ENCODE measurements around the gene OTUB1.

The OTUB1 gene

DNA sequence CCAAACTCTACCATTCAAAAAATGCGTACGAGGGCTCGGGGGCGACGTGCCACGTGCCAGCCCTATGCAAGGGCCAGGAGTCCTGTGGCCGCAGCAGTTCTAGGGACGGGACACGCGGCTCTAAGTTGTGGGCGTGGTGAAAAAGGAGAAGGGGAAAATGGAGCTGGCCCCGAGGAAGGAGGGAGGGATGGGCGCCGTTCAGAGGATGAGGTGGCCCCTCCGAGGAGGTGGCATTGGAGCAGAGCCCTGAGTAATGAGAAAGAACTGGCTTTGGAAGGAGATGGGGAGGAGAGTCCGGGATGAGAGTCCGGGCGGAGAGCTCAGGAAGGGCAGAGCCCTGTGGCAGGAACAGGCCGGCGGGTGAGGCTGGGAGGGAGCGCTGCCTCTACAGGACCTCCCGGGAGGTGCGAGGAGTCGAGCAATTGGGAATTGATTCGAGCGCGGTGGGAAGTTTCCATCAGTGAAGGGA, 21.0 kb downstream of the OTUB1 start:
- no peak for DNase-seq

DNA sequence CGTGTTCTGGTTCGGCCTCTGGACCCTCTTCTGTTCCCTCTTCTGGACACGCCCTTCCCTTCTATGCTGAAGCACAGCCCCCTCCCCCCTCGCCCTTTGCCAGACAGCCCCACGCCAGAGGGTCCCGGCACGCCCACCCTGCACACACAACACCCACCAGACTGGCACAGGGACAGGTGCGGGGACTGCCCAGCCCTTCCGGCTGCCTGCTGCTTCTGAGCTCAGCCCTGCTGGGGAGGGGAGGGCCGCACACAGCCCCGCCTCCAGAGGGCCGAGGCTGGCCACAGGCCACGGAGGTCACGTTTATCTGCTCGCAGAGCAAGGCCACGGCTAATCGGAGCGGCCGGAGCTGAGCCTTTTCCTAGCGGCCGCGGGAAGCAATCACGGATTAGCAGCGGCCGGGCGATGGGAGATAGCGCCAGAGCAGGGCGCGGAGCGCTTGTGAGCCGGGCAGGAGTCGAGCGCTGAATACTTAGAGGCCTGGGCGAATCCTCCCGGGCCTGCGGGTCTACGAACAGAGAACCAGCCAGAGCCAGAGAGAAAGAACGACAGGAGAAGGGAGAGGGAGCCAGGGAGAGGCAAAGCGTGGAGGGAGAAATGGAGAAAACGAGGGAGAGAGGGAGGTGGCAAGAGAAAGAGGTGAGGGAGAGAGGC, 21.5 kb downstream of the OTUB1 start:
- DNase-seq, result no peak

DNA sequence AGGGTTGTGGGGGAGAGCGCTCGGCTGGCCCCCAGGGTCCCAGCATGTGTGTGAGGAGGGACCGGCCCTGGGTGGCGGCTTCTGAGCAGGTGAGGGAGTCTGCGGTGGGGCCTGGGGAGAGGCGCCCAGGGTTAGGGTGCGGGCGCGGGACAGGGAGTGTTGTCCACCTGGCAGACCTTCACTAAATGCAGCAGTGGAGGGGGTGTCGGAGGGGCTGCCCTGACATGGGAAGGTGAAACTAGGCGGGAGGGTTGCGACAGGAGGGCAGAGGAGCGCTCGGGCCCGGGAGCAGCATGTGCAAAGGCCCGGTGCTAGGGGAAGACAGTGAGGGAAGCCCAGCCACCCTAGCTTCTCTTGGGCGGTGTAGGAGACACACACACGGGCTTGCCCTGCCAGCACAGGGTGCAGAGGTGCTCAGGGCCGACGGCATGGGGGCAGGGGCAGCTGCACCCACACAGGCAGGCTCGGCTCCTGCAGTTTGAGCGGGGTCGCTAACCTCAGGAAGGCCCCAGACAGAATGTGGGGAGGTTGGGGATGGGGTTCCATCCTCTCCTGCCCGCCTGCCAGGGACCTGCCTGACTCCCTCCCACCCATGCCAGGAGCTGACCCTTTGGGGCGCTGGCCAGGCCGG, 22.2 kb downstream of the OTUB1 start:
- DNase-seq, result no peak

DNA sequence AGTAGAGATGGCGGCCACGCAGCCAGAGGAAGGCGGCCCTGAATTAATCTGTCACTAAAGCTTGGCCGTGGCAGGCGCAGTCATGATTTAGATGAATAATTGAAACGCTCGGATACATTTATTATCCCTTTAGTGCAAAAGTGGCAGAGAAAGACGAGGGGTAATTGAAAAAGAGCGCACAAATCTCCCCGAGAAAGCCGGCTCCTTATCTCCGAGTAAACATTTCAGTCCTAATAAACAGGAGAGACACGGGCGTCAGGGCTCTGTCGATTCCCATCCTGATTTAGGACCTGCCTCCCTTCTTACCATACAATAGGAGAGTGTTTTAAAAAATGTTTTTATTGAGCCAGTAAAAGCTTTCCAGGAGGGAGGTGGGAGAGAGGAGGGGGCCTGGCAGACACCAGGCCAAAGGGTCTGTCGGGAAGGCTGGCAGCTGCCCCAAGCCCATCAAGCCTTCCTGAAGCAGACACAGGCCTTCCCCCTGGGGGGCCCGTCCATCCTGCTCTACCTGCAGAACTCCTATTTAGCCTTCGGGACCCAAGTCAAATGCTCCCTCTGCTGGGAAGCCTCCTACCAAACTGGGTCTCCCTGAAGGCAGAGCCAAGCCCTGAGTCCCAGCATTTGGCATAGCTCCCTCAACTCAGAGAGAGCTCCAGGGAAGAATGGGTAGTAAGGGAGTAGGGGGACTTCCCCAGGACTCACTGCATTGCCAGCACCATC, 22.8 kb downstream of the OTUB1 start:
- no peak for DNase-seq

DNA sequence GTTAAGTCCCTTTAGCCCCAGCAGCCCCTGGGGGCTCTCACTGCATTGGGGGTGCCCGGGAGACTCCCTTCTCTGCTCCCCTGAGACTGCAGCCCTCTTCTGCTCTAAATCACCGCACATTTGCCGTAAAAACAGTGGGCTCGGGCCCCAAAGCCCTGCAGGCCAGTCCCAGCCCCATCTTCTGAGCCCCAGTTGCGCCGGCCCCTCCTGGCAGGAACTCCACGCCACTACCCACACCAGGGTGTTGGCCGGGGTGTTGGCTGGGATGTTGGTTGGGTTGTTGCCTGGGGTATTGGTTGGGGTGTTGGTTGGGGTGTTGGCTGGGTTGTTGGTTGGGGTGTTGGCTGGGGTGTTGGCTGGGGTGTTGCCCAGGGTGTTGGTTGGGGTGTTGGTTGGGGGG, 23.5 kb downstream of the OTUB1 start:
- no peak for DNase-seq

DNA sequence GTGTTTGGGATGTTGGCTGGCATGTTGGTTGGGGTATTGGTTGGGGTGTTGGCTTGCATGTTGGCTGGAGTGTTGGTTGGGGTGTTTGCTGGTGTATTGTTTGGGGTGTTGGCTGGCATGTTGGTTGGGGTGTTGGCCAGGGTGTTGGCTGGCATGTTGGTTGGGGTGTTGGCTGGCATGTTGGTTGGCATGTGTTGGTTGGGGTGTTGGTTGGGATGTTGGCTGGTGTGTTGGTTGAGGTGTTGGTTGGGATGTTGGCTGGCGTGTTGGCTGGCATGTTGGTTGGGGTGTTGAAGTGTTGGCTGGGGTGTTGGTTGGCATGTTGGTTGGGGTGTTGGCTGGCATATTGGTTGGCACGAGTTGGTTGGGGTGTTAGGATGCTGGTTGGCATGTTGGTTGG, 24.5 kb downstream of the OTUB1 start:
- DNase-seq, result no peak

DNA sequence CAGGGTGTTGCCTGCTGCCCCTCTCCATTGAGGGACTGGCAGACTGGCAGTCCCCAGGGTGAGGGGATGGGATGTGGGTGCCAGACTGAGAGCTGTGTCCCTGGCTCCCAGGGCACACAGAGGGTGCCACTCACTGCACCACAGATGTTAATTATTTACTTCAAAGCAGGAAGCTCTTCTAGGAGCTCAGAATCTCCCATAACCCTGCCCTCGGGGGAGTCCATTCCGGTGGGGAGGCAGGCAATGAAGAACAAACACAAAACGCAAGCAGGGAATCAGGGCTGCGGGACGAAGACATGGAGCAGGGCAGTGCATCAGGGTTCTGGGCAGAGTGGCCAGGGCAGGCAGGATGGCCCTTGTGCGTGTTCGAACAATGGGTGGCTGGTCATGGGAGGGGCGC, 25.1 kb downstream of the OTUB1 start:
- no peak for DNase-seq

DNA sequence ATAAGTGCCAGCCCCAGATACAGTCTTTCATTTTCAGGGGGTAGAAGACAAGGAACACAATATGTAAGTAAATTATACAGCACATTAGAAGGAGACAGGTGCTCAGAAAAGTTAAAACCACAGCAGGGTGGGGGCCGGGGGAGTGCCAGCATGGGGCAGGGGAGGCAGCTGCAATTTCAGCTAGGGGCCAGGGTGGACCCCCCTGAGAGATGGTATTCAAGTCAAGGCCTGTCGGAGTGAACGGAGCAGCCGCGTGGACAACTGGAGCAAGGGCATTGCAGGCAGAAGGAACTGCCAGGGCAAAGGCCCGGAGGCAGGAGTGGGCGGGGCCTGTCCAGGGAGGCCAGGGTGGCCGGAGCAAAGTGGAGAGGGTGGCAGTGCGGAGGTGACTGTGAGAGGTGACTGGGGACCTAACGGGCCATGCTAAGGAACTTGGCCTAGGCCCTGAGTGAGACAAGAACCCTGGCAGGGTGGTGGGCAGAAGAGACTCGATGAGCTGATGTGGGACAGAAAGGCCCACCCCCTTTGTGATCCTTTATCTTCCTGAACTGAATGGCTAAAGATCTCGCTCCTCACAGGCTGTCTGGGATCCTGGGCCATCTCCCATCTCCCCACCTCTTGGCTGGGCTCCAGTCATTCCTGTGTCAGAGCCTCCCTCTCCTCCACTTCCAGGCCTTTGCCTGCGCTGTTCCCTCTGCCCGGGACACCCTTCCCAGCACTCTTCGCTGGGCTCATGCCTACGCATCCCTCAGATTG, 27.1 kb downstream of the OTUB1 start:
- DNase-seq, result no peak

DNA sequence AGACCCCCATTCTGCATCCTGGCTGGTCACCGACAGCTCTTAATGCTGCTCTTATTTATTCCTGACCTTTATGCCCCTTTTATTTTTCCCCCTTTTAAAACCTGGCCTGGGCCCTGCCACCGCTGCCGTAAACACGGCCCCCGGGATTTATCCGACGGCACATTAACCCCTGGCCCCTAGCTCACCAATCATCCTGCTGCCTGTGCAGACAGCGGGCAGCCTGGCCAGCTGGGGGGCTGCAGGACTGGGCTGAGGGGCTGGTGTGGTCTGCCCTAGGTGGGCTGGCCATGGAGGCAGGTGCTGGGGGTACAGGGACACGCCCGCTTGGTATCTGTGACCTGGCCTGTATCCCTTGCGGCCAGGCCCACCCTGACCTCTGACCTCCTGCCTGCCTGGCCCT, 28.1 kb downstream of the OTUB1 start:
- no peak for DNase-seq

DNA sequence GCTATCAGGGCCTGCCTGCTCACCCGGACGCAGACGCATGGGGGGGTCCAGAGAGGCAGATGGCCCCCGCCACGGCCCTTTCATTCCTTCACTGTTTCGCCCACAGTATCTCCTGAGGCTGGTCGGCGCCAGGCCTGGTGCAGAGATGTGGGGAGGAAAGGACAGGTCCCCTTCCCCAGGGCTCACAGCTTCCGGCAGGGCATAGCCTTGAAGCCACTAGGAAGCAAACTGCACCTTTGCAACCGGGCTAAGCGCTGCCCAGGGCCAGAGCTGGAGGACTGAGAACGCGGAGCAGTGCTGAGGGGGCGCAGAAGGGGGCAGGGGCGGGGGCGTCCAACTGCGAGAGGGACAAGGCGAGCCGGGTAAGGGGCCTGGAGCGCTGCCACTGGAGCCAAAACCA, 29.3 kb downstream of the OTUB1 start:
- DNase-seq, result no peak

DNA sequence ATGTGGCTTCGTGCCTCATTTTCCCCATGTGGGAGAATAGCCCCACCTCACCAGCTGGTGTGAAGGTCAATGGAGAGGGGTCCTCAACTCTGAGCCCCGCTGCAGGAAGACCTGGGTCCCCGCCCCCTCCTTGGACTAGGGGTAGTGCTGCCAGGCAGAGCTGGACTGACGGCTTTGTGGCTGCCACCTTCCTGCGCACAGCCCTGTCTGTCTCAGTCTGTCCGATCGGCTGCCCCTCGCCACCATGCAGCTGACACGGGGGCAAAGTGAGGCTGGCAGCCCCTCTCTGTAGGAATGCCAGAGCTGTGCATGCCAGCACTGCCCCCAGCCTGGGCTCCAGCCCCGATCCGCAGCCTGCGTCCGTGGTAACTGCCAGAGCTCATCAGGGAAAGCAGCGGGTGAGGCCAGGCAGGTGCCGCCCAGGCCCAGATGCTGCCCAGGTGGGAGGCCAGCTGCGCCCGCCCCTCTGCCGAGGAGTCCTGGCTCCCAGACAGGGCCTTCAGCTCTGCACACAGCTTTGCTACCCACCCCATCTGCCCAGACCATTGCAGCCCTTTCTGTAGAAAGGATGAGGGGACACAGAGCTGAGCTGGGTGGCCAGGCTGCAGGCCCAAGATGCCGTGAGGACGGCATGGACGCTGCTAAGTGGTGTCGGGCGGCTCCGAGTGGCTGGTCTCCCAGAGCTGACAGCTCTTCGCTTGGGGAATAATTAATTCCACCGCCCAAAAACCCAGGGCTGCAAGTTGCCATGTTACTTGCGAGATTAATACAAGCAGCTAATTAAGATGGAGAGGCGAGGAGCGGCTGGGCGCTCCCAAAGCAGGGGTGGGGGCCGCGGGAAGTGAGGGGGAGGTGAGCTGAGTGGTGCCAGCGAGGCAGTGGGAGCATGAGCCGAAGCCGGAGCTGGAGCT, 30.0 kb downstream of the OTUB1 start:
- no peak for DNase-seq

DNA sequence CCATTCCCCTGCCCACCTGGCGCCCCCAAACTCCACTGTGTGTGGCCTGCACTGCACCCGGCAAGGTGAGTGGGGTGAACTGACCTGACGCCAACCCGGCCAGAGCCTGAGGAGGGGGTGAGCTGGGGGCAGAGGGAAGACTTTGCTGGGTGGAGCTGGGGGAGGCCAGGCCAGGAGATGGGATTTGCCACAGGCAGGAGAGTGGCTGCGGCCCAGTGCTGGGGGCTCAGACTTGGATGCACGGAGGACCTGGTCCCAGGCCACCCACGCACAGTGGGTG, 31.6 kb downstream of the OTUB1 start:
- no peak for DNase-seq

DNA sequence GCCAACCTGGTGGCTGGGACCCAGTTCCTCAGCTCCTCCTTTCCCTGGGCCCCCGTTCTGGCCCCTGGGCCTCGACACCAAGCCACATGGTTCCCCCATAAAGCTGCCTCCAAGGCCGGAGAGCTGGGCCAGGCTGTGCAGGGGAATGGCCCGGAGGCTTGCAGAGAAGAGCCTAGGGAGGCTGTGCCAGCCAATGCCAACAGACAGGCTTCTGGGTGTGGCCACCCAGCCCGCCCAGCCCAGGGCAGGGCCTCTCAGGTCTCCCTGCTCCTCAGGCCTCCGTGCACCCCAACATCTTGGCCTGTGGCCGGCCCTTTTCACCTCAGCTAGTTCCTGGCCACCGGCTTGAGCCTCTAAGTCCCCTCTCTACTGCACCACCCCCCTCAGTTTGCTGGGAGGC, 32.1 kb downstream of the OTUB1 start:
- DNase-seq, result no peak

DNA sequence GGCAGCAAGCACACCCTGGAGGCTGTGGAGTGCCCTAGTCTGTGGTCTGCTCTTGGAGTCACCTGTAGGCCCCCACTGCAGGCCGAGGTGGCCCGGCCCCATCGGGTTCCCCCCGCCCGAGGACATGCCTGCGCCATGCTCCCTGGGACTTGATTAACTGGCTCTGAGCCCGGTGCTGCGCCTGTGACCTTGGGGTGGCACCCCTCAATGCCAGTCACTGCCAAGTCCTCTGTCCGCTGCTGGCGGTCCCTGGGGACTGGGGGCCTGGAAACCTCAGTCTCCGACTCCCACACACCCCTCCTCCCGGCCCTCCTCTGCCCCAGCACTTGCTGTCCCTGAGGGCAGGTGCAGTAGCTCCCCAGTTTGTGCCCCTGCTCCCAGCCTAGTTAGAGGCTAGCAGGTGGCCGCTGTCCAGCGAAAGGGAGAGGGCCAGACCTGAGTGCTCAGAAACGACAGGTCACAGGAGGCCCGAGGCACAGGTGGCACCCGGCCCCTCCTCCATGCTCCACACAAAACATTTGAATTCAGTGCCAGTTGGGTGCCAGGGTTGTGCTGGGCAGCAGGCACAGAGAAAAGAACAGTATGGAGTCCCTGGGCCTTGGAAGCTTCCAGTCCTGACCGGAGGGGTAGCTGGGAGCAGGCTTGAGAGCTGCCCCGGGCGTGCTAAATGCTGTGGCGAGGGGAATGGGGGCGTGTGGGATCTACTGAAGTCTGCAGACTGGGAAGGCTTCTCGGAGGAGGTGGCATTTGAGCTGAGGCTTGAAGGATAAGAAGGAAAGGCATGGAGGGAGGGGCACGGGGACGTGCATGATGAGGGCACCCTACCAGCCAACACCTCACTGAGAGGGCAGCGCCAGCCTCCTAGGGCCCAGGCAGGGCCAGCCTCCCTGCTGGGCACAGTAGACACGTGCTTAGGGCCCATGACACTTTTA, 33.1 kb downstream of the OTUB1 start:
- no peak for DNase-seq

DNA sequence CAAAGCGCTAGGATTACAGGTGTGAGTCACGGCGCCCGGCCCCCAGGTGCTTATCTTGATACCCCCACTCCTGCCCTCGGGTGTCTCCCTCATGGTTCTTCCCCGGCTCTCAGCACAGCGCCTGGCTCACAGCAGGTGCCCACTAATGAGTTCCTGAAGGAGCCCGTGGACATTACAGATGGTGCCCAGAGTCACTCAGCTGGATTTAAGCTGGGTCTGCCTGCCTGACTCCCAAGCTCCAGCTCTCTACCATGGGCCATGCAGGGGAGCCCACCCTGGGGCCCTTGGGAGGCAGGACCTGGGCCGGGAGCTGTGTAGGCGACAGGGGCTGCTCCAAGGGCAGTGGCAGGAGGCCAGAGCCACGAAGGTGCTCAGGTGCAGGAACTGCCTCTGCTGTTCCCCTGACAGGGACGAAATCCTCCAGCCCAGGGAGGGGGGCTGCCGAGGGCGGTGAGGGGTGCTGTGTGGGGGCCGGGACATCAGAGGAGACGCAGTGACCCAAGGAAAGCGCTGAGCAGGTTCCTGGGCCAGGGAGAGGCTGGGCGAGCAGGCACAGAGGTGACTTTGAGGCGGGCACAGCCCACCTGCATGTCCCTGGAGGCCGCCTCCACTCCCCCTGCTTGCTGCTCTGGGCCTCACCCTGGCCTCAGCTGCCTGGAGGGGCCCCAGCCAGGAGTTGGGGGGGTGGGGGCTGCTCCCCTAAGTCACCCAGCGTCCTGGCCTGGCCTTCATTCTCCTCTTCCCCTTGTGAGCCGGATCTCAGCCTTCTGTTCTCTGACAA, 34.9 kb downstream of the OTUB1 start:
- DNase-seq, result no peak

DNA sequence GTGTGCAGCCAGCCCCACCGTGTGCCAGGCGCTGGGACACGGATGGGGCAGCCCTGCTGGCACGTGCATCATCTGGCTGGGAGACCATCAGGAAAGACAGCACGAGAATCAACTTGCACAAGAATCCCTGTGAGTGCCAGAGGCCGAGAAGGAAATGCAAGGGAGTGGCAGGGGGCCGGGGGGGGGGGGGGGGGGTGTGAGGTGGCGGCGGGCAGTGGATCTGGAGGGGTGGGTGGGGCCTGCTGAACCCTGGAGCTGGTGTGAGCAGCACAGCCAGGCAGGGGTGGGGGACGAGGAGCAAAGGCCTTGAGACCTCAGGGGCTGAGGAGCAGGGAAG, 35.5 kb downstream of the OTUB1 start:
- DNase-seq, result no peak

DNA sequence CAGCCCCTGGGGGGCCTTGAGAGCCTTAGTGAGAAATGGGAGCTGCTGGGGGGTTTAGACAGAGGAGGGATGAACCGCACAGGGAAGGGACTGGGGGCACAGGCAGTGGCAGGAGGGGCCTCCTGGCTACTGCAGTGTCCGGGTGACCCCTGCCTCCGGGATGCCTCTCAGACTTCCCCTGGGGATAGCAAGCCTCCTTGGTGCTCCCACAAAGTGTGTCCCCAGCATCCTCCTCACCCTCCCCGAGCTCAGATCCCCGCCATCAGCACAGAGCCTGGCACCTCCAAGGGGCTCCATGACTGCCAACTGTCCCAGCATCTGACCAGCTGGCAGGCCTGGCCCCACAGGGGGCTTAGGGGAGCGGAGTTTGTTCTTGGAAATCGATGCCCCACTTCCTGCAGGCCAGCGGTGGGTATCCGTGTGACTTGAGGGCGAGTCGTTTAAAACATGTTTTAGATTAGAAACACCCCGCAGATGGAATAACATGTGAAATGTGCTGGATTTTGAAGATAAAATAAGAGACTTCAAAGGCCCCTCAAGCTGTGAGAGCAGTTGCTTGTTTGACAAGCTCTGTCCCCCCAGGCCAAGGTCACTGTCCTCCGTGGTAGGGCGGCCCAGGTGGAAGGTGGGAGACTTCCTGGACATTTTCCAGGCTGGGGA, 36.0 kb downstream of the OTUB1 start:
- no peak for DNase-seq

DNA sequence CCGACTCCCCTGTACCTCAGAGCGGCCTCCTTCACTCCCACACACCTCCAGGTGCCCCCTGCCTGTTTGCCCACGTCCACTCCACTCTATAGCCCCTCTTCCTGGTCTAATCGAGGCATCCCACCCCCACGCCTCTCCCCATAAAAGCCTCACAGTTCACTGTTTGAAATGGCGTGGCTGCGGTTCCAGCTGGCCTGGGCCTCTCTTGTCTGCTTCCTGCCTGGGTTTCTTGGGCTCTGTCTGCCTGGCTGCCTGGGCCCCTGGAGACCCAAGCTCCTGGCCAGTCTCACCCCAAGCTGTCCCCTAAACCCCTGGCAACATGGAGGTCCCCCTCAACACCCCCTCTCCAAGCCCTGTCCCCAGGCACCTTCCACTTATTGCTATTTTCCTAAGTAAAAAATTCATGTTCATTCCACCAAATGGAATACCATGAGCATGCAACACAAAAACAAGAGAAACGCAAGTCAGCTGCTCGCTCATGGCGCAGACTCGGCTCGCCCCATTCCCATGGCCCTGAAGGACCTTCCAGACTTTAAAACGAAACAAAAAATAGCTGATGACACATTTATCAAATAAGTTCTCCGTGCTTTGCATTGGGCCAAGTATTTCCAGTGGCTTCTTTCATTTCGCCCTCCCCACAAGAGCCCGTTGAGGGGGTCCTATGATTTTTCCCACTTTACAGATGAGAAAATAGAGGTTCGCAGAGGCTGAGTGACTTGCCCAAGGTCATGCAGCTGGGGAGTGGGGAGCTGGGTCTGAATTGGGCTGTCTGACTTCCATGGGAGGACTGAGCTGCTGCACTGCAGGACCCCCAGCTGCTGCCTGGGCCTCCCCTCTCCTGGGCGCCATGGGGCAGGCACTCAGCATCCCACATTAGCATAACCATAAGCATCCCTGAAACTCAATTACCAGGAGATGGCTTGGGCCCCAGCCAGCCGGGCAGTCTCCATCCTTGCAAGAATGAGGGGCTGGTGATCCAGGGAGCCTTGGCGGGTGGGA, 37.8 kb downstream of the OTUB1 start:
- DNase-seq, result no peak

DNA sequence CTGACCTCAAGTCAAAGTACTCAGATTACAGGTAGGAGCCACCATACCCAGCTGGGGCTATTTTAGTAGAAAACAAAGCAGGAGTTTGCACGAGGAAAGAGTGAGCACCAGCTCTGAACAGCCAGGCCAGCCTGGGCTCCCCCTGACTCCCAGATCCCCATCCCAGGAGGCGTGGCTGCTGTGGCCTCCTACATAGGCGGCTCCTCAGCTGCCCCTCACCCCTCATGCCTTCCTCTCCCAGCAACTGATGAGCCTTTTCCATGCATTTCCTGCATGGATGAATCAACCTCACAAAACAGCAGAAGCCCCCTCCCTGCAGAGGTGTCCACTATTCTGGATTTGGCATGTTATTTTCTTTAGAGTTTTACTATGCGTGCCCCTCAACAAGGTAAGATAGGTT, 39.0 kb downstream of the OTUB1 start:
- no peak for DNase-seq
